ENCODE results near the gene HSD3B1.
A peak's percentile ranks its signal among the peaks of the same experiment; 100 is the strongest.
"Not testable (repeated sequence)": the region's sequence is repeated elsewhere in the genome, so short reads cannot be mapped to it uniquely, and the experiment has no call there.

HSD3B1 gene

DNA sequence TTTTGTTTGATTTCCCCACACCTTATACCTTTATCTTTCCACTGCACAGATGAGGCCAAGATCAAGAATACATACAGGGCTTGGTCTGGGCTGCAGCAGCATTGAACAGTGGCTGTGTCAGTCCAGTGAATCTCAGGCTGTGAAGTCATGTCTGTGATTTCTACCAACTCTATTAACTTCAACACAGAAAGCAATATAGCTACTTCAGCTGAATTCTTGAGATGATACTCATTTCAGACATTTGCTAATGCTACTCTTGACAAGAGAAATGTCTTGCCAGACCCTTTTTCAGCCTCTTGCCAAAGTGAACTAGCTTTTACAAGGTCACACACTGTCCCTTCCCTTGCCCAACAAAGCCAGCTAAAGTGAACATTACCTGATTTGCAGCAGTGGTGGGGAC is 25.1 kb upstream of the HSD3B1 start:
- H3K36me3 Mint-ChIP-seq, result no peaks in the 10 kb centered on the region
- no peaks in the 10 kb centered on the region for H3K27me3 Mint-ChIP-seq
- no peak overlapping the region for H3K4me3 Mint-ChIP-seq
- no peak overlapping the region for H3K27ac Mint-ChIP-seq
- H3K9me3 Mint-ChIP-seq (ENCODE audit: low read depth), result no peaks in the 10 kb centered on the region
- H3K4me1 Mint-ChIP-seq (ENCODE audit: low read depth), result no peaks in the 10 kb centered on the region

DNA sequence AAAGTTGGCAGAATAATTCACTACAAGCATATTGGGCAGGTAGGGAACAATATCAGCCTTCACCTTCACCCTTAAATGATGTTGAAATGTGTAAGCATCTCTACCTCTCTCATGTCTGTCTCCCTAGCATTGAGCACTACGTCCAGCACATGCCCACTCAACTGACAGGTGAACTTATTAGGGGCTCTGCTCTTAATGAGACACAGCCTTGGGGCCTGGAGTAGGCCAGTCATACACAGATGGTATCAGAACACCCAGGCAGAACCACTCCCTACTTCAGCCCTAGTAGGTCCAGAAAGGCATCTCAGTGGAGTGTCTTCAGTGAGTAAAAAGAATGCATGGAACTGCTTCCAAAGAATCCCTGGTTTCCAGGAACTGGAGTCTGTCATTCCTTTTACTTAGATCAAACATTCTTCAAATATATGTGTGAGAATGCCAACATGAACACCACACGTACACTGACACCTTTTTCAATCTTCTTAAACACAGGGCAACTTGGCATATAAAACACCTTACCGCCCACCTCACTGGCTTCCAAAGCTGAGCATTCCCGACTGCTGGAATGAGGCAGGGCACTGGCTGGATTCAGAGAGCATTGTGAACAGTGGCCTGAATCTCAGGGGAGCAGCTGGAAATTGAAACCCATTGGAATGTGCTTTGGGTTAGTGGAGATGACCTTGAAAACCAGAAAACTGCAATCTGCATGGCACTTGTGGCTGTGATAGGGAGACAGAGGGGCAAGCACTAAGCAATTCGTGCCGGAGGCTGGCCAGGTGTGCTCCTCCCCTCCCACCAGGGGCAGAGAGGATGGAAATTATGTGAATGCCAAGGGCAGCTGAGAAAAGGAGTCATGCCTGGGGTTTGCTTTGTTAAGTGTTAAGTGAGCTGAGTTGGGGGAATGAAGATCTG is 24.2 kb upstream of the HSD3B1 start:
- no peaks in the 10 kb centered on the region for H3K36me3 Mint-ChIP-seq
- no peak overlapping the region for H3K4me3 Mint-ChIP-seq
- no peaks in the 10 kb centered on the region for H3K9me3 Mint-ChIP-seq (ENCODE audit: low read depth)
- H3K4me1 Mint-ChIP-seq (ENCODE audit: low read depth), result no peaks in the 10 kb centered on the region
- H3K27ac Mint-ChIP-seq, result no peak overlapping the region
- H3K27me3 Mint-ChIP-seq, result no peaks in the 10 kb centered on the region

DNA sequence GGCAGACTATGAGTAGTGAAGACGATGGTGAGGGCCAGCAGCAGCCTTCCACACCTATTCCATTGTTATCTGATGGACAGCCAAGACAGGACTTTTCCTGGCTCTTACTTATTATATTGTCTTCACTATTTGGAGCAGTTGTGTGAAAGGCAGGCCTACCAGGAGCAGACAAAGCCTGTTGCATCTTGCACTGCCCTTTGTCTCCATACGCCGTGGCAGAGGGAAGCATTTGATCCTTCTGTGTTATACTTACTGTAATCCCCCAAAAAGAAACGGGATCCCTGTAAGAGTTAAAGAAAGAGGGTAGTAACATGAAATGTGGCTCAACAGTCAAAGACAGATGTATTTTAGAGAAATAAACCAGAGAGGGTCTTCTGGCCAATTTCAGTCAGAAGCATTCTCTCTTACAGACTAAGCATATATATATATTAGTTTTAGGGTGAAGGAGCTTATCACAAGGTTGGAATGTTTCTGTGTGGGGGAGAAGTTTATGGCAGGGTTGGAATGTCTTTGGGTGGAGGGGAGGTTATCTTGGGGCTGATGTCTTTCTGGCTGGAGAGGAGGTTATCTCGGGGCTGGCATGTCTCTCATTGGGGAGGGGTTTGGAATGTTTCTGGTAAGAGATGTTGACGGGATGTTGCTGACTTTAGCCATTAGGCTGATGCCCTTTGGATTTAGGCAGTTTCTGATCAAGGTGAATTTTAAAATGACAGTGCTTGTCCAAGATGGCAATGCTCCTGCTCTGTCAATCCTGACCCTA is 23.4 kb upstream of the HSD3B1 start:
- no peaks in the 10 kb centered on the region for H3K36me3 Mint-ChIP-seq
- H3K27me3 Mint-ChIP-seq, result no peaks in the 10 kb centered on the region
- no peak overlapping the region for H3K27ac Mint-ChIP-seq
- H3K4me1 Mint-ChIP-seq (ENCODE audit: low read depth), result no peaks in the 10 kb centered on the region
- no peak overlapping the region for H3K4me3 Mint-ChIP-seq
- no peaks in the 10 kb centered on the region for H3K9me3 Mint-ChIP-seq (ENCODE audit: low read depth)

DNA sequence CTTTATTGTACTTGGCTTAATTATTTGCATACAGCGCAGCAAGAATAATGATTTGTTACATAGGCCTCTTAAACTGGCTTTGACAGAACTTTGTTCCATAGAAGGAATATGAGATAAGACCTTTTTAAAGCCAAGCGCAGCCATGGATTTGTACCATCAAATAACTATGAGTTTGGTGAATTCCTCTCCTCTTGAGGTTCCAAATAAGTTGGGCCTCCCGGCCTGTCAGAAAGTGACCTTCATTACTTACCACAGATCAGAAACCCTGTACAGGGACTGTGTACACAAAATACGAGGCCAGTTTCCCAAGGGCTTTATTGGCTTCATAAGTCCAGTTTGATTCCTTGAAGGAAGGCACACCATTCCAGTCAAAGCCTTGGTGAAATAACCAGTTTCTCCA is 21.8 kb upstream of the HSD3B1 start:
- Mint-ChIP-seq H3K9me3 (ENCODE audit: low read depth) (no peaks in the 10 kb centered on the region), H3K4me1 (ENCODE audit: low read depth) (no peaks in the 10 kb centered on the region), H3K36me3 (no peaks in the 10 kb centered on the region), H3K4me3 (no peak overlapping the region), H3K27ac (no peak overlapping the region), H3K27me3 (no peaks in the 10 kb centered on the region)

DNA sequence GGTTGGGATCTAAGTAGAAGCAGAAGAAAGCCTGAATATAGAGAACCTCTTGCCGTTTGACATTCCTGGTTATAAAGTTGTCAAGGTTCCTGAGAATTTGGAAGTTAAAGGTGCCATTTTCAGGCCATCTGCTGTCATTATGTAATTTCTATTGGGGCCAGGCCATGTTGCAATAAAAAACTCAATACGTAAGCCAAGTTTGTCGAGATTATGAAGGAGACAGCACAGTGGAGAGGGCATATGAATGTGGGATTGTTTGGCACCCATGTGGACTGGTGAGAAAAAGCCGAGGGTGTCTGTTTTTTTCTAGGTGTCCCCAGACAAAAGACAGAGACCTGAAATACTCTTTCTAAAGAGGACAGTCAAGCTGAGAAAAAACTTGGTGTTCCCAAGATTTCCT is 18.8 kb upstream of the HSD3B1 start:
- no peak overlapping the region for H3K4me3 Mint-ChIP-seq
- no peaks in the 10 kb centered on the region for H3K36me3 Mint-ChIP-seq
- no peaks in the 10 kb centered on the region for H3K9me3 Mint-ChIP-seq (ENCODE audit: low read depth)
- no peaks in the 10 kb centered on the region for H3K4me1 Mint-ChIP-seq (ENCODE audit: low read depth)
- peaks cover 4% of the 10 kb centered on the region for H3K27me3 Mint-ChIP-seq
- H3K27ac Mint-ChIP-seq, result no peak overlapping the region

DNA sequence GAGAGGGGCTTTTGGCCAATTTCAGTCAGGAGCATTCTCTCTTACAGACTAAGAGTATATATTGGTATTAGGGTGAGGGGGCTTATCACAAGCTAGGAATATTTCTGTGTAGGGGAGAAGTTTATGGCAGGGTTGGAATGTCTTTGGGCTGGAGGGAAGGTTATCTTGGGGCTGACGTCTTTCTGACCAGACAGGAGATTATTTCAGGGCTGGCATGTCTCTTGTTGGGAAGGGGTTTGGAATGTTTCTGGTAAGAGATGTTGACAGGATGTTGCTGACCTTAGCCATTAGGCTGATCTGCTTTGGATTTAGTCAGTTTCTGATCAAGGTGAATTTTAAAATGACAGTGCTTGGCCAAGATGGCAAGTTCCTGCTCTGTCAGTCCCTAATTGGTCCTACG is 17.8 kb upstream of the HSD3B1 start:
- Mint-ChIP-seq H3K36me3 (no peaks in the 10 kb centered on the region), H3K4me3 (no peak overlapping the region), H3K27me3 (peaks cover 7% of the 10 kb centered on the region), H3K4me1 (ENCODE audit: low read depth) (no peaks in the 10 kb centered on the region), H3K9me3 (ENCODE audit: low read depth) (peaks cover under 1% of the 10 kb centered on the region), H3K27ac (peak overlapping the region; percentile 46)

DNA sequence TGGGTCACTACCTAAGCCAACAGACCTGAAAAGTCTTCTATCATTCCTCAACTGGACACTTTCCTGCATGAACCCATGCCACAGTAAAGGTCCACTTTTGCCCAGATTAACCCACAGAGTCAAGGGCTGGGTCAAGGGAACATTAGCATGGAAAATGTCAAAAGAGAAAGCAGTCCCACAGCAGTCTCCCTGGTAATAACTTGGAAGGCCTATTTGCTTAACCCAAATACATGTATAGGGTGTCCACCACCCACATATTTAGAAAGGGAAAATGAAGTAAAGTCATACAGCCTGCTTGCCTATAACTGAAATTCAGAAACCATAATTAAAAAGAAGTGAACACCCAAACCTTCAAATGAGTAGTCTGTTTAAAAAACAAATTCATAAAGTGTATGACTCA is 16.1 kb upstream of the HSD3B1 start:
- H3K4me1 Mint-ChIP-seq (ENCODE audit: low read depth), result no peaks in the 10 kb centered on the region
- H3K27ac Mint-ChIP-seq, result no peak overlapping the region
- H3K9me3 Mint-ChIP-seq (ENCODE audit: low read depth), result peaks cover 4% of the 10 kb centered on the region
- peaks cover 2% of the 10 kb centered on the region for H3K36me3 Mint-ChIP-seq
- H3K4me3 Mint-ChIP-seq, result no peak overlapping the region
- peaks cover 10% of the 10 kb centered on the region for H3K27me3 Mint-ChIP-seq

DNA sequence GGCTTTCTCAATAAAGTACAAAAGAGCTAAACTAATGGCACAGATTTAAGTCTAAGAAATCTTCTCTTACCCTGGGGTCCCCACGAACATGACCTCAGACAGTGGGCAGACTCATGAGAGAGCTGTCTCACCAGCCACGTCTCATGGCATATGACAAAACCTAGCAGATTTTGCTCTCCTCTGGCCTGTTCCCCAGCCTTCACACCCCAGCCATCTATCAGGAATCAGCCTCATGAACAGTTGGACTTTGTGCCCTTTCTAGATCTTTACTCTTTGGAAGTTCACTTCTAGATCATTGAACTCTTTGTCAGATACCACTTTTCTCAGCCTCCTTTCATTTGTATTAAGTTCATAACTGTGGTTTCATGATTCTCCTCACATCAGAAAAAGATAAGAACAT is 14.2 kb upstream of the HSD3B1 start:
- Mint-ChIP-seq H3K4me1 (ENCODE audit: low read depth) (no peaks in the 10 kb centered on the region), H3K27ac (no peak overlapping the region), H3K9me3 (ENCODE audit: low read depth) (peaks cover 8% of the 10 kb centered on the region), H3K27me3 (peaks cover 15% of the 10 kb centered on the region), H3K36me3 (peaks cover 2% of the 10 kb centered on the region), H3K4me3 (no peak overlapping the region)

DNA sequence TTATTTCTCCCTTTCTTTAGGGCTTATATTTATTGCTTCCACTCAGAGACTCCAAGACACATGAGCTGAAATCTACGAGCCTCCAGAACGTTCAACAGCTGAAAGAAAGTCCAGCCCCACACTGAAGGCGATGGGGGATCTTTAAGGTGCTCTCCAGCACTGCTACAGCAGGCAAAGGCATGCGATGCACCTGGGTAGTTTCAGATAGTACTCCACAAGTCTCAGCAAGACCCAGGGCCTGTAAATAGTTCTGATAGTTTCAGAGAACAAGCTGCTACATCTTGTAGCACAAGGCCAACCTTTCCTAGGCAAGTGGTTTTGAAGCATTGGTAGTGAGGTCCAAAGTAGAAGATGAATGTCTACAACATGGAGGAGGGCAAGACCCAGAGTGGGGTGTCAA is 2.2 kb upstream of the HSD3B1 start:
- H3K4me1 Mint-ChIP-seq (ENCODE audit: low read depth), result no peaks in the 10 kb centered on the region
- no peaks in the 10 kb centered on the region for H3K27me3 Mint-ChIP-seq
- H3K4me3 Mint-ChIP-seq, result no peak overlapping the region
- no peak overlapping the region for H3K27ac Mint-ChIP-seq
- no peaks in the 10 kb centered on the region for H3K9me3 Mint-ChIP-seq (ENCODE audit: low read depth)
- H3K36me3 Mint-ChIP-seq, result no peaks in the 10 kb centered on the region

DNA sequence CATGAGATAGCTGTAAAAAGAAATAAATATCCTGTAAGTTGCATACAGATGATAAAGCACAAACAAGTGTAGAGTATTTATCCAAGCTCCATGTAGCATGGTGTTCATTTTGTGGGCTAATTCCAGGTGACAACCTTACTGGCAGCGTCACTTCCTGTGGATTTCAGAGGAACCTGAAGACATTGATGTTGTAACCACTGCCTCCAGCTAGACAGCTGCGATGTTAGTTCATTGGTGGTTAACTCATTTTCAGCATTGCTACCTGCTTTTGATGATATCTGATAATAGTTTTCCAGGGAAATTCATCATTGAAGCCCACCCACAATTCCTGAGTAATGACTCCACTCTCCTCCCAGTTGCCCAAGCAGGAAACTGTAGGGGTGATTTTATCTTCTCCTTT is 3.0 kb downstream of the HSD3B1 start:
- Mint-ChIP-seq H3K36me3 (no peaks in the 10 kb centered on the region), H3K4me3 (no peak overlapping the region), H3K9me3 (ENCODE audit: low read depth) (no peaks in the 10 kb centered on the region), H3K27me3 (peaks cover 3% of the 10 kb centered on the region), H3K27ac (no peak overlapping the region), H3K4me1 (ENCODE audit: low read depth) (no peaks in the 10 kb centered on the region)

DNA sequence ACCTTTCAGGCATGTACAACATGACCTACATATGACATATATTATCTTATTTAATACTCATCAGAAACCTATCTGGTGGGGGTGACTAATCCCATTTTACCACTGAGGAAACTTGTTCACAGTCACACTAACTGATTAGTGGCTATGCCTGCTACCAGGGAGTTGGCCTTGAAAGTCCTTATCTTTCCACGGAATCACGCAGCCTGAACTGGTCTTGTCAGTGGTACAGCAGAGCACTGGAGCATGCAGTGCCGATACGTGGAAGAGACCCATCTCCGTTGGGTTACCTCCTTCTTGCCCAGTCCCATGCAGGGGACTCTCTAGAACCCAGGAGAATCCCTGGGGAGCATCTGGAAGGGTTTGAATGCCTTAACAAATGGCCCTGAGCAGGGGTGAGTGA is 8.2 kb downstream of the HSD3B1 start:
- Mint-ChIP-seq H3K4me3 (no peak overlapping the region), H3K27ac (no peak overlapping the region), H3K36me3 (no peaks in the 10 kb centered on the region), H3K4me1 (ENCODE audit: low read depth) (no peaks in the 10 kb centered on the region), H3K9me3 (ENCODE audit: low read depth) (no peaks in the 10 kb centered on the region), H3K27me3 (peaks cover 6% of the 10 kb centered on the region)

DNA sequence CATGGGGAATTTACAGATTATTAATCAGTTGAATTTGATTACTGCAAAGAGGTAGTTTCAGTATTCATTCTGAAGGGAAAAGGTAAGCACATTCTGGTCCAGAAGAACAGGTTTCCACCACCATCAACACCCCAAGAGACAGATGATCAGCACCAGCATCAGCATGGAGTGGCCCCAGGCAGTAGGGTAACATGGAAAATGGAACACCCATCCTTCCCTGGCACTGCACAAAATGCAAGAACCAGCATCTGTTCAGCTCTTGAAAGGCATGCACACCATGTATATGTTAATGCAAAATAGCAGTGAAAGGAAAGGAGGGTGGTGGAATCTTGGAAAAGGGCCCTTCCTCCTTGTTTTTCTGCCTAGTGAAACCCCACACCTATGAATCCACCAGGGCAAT is 9.2 kb downstream of the HSD3B1 start:
- Mint-ChIP-seq H3K4me3 (no peak overlapping the region), H3K27me3 (peaks cover 11% of the 10 kb centered on the region), H3K27ac (no peak overlapping the region), H3K9me3 (ENCODE audit: low read depth) (no peaks in the 10 kb centered on the region), H3K36me3 (no peaks in the 10 kb centered on the region), H3K4me1 (ENCODE audit: low read depth) (no peaks in the 10 kb centered on the region)

DNA sequence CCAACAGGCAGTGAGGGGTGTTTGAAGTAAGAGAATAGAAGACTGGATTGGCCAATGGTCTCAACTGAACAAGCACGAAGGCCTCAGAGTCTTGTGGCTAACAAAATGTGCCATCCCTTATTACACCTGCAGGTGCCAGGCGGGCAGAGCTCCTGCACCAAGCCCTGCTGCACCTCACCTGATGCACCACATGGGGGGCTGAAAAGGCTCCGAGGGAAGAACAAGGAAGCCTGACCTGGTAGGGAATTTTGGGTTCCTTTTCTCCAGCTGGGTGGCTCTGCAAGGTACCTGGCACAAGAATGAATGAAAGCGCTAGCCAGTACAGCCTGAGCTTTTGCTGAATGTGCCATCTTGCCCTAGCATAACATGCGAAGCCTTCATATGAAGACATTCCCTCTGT is 9.7 kb downstream of the HSD3B1 start:
- no peaks in the 10 kb centered on the region for H3K9me3 Mint-ChIP-seq (ENCODE audit: low read depth)
- H3K4me1 Mint-ChIP-seq (ENCODE audit: low read depth), result no peaks in the 10 kb centered on the region
- peaks cover 8% of the 10 kb centered on the region for H3K27me3 Mint-ChIP-seq
- no peak overlapping the region for H3K27ac Mint-ChIP-seq
- H3K4me3 Mint-ChIP-seq, result no peak overlapping the region
- no peaks in the 10 kb centered on the region for H3K36me3 Mint-ChIP-seq

DNA sequence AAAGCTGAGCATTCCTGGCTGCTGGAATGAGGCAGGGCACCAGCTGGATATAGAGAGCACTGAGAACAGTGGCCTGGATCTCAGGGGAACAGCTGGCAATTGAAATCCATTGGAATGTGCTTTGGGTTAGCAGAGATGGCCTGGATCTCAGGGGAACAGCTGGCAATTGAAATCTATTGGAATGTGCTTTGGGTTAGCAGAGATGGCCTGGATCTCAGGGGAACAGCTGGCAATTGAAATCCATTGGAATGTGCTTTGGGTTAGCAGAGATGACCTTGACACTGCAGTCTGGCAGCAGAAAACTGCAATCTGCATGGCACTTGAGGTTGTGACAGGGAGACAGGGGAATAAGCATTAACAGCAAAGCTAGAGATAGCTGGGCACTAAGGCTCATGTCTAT is 10.7 kb downstream of the HSD3B1 start:
- not testable (repeated sequence) for H3K27me3 Mint-ChIP-seq; H3K9me3 Mint-ChIP-seq (ENCODE audit: low read depth); H3K4me1 Mint-ChIP-seq (ENCODE audit: low read depth); H3K27ac Mint-ChIP-seq; H3K4me3 Mint-ChIP-seq; H3K36me3 Mint-ChIP-seq

DNA sequence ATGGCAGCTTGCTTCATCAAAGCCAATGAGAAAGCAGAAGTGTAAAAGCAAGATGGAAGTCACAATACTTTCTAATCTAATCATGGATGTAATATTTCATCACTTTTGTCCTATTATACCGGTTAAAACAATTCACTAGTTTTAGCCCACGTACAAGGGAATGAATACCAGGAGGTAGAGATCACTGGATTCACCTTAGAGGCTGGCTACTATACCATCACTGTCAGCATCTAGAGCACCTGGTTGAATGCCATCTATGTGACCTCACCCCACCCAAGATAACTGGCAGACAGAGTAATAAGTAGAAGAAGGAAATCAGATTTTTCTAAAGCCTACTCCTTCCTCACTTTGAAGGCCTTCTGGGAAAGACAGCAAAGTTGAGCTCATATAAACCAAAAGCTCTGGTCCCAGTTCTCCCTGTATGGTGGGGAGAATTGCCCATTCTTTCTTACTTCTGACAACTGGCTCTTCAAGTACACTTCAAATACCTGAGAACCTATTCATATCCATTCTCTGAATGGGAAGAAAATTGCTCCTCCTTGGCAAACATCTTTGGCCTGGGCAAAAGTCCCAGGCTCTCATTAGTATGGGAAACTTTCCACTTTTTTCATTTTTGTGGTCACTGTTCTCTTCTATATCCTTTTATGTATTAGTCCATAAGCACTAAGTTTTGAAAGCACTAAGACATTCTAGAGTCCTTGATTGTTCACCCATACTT is 24.8 kb downstream of the HSD3B1 start:
- H3K36me3 Mint-ChIP-seq, result no peaks in the 10 kb centered on the region
- no peak overlapping the region for H3K4me3 Mint-ChIP-seq

More for the DNA sequence above, 24.8 kb downstream of the HSD3B1 start:
- Mint-ChIP-seq H3K27me3 (peaks cover 10% of the 10 kb centered on the region), H3K27ac (no peak overlapping the region), H3K4me1 (ENCODE audit: low read depth) (no peaks in the 10 kb centered on the region), H3K9me3 (ENCODE audit: low read depth) (no peaks in the 10 kb centered on the region)
